UCSD-AML1 (cell line): ENCODE data around the gene RBM47.
"Not testable (repeated sequence)": the region's sequence is repeated elsewhere in the genome, so short reads cannot be mapped to it uniquely, and the experiment has no call there.

Source experiments
- DNase-seq: peaks from one replicate; lab custom pipeline; 2025; ENCODE audit not compliant: unreplicated experiment; lab: John Stamatoyannopoulos, UW

Gene RBM47

GRCh38 chr4:40455340-40455902 lies 174.2 kb downstream of the RBM47 start:
- DNase-seq = no peak

GRCh38 chr4:40454816-40455215 lies 174.8 kb downstream of the RBM47 start:
- DNase-seq = no peak

DNA sequence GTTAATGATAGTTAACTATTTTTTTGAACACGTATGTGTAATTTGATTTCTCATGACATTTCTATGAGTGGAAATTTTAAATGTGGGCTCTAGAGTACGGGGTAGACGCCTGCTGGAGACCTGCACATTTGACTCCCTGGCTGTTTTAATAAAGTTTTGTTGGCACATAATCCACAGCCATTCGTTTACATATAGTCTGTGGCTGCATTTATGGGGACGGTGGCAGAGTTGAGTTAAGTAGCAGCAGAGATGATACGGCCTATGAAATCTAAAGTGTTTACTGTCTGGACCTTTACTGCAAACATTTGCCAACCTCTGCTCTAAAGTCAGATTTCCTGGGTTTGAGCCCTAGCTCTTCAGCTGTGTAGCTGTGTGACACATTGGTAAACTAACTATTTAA lies 175.8 kb downstream of the RBM47 start:
- DNase-seq = no peak

- DNase-seq = no peak
Measured at GRCh38 chr4:40448875-40449274, 180.8 kb downstream of the RBM47 start.

- no peak for DNase-seq
Measured at GRCh38 chr4:40446839-40447238, 182.8 kb downstream of the RBM47 start.

DNA sequence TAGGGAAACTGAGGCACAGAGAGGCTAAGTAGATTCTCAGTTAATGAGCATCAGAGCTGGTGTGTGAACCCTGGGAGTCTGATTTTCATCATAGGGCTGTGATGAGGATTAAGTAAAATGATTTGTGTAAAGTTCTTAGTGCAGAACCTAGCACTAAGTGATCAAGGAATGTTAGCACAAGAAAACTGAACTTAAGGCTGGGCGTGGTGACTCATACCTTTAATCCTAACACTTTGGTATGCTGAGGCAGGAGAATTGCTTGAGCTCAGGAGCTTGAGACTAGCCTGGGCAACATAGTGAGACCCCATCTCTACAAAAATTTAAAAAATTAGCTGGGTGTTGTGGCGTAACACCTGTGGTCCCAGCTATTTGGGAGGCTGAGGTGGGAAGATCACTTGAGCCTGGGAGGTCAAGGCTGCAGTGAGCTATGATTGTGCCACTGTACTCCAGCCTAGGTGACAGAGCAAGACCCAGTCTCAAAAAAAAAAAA lies 183.4 kb downstream of the RBM47 start:
- not testable (repeated sequence) for DNase-seq

DNA sequence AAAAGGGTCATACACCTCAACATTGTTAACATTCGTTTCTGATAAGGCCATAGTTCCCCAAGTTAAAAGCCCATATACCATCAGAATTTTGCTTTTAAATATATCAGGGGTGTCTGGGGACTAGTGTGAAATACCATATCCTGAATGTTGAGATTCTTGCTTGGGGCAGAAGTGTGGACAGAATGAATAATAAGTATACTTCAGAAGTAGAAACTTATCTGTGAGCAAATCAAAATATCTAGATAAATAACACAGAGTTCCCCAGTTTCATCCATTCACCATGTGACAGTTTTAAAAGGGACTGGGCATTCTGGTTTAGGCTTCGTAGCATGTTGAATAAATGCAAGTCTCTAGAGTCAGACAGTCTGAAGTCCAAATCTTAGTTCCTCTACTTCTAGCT lies 184.0 kb downstream of the RBM47 start:
- no peak for DNase-seq

DNA sequence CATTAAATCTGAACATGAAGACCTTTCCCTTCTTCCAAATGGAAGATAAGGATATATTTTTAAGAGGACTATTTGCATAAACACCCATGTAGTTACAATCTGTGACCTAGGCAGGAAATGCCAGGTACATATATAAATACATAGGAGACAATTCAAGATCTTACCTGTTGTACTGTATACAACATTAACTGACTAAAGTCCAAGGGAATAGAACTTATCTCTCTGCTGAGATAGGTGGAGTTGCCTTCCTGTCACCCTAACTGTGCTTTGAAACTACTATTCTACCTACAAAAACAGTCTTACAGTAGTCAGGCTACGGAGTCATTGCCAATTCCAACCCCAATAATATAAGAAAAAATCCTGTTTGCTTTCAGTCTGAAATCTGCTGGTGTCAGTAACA lies 188.2 kb downstream of the RBM47 start:
- no peak for DNase-seq

DNA sequence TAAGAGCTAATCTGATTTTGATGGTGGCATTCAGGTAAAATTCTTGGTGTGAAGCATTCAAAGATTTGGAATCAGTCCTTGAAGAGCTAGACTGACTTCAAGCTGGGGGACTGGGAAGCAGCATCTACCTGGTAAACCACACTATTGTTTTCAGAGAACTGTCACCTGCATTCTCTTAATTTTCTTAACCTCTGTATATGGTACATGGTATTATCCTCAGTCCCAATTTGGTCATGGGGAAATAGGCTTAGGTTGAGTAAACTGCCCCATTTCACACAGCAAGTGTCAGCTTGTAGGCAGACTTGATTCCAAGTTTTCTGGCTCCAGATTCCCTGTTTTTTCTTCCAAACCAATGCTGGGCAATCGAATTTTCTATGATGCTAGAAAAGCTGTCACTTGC lies 190.1 kb downstream of the RBM47 start:
- no peak for DNase-seq

DNA sequence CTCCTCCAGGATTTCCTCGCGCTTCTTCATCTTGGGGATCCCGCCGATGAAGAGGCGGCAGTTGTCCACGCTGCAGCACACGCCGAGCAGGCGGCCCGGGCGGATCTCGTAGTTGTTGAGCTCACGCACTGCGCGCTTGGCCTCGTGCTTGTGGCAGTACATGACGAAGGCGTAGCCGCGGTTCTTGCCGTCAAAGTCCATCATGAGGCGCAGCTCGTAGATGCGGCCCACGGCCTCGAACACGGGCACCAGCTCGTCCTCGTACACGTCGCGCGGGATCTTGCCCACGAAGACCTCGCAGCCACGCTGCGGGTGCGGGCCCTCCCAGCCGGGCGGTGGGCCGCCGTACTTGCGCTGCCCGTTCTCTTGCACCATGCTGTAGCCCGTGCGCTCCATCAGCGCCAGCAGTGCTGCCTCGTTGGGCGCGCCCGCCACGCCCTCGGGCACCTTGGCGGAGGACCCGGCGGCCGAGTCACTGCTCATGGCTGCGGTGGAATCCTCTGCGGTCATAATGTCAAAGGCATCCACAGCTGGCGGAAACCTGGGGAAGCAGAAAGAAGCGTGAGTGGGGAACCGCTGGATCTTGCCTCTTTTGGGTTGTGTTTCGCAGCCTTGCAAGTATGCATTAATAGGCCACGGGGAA lies 191.2 kb downstream of the RBM47 start:
- no peak for DNase-seq

- DNase-seq = no peak
Measured at GRCh38 chr4:40437741-40438383, 191.8 kb downstream of the RBM47 start.

DNA sequence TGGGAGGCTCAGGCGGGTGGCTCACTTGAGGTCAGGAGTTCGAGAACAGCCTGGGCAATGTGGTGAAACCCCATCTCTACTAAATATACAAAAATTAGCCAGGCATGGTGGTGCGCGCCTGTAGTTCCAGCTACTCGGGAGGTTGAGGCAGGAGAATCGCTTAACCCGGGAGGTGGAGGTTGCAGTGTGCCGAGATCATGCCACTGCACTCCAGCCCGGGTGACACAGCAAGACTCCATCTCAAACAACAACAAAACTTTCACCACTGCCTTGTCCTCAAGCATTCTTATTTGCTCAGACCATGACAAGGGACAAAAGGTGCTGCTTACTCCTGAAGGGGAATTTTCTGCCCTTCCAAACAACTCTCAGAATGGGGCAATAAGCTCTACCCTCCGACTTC lies 194.4 kb downstream of the RBM47 start:
- not testable (repeated sequence) for DNase-seq

DNA sequence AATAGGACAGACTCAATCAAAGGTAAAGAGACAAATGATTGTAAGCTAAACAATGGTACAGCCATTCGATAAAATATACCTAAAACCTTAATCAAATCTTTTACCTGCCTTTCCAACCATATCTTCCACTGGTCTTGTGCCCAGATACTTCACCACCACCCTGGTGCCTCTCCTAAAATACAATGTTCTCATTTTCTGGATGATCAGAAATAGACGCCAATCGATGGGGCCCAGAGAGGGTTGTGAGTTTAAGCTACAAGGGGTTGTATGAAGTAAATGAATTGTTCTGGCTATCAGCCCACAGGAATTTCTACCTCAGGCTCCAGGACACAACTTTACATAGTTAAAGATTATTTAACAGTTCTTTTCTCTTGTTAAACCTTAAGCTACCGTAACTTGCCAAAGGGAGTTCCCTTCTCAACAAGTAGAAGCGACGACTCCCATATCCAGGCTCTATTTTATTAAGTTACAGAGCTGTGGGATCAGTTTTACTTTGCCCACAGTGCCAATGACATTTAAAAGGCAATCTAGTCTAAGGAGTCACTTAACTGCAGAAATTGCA lies 195.5 kb downstream of the RBM47 start:
- DNase-seq = no peak

GRCh38 chr4:40432504-40432903 lies 197.2 kb downstream of the RBM47 start:
- no peak for DNase-seq

DNA sequence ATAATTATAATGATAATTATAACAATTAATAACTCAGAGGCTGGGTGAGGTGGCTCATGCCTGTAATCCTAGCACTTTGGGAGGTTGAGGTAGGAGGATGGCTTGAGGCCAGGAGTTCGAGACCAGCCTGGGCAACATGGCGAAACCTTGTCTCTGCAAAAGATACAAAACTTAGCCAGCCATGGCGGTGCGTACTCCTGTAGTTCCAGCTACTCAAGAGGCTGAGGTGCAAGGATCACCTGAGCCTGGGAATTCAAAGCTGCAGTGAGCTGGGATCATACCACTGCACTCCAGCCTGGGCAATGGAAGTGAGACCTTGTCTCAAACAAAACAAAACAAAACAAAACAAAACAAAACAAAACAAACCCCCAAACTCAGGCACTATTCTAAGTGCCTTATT lies 201.8 kb downstream of the RBM47 start:
- DNase-seq = not testable (repeated sequence)

GRCh38 chr4:40427128-40427527 lies 202.5 kb downstream of the RBM47 start:
- DNase-seq = no peak

DNA sequence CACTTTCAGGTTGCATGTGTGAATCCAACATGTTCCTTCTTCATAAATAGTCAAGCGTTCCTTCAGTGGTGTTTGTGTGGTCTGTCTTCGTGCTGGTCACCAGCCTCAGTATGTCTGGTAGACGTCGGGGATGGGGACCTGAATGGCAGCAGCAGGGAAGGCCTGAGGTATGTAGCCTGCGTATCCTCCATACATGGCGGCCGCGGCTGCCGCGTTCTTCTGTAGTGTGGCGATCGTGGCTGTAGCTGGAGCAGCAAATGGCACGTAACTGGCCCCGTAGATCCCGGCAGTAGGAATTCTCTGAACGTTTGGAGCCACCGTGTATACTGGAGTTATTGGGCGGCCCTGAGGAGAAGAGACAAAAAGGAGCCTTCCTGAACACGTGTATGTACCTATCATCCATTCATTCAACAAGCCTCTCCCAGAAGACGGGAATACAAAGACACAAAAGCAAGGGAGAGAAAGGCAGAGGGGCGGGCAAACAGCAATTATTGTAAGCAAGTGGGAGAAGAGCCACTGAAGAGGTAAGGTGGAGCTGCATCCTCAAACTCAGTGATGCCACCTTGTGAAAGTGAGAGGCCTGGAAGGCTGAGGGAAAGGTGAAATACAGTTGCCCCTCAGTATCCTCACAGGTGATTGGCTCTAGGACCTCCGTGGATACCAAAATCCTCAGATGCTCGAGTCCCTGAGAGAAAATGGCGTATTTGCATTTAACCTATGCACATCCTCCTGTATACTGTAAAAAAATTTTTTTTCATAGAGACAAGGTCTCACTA lies 203.7 kb downstream of the RBM47 start:
- no peak for DNase-seq

GRCh38 chr4:40423735-40424134 lies 205.9 kb downstream of the RBM47 start:
- DNase-seq = no peak

DNA sequence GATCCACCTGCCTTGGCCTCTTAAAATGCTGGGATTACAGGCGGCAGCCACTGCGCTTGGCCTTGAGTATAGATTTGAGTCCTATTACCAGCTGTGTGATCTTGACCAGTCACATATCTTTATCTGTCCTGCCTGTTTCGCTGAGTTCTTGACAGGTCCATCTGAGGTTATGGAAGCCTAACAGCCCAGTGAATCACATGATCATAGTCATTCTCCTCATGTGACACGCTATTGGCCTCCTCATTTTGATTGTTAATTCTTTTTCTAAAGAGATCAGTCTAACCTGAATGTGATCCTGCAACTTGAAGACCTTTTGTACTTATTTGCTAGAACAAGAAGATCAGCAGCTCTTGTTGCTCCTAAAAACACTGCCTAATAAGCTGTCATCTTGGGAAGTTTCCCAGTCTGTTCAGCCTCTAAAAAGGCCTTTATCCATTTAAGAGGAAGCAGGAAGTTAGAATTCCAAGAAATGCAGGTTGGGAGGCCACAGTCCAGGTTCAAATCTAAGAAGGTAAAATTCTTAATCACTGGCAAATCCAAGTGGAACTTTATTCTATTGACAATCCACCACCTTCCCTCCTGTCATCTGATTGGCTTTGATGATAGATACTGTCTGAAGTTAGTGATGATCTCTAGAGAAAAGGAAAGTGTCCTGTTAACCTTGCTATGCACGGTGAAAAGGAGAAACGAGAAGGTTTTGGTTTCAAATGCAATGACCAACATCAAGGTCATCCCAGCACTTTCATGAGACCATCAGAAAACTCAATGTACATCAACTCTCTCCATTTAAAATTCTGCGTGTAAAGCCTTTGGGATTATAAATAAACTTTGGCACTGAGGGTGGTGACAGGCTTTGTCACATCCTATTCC lies 207.6 kb downstream of the RBM47 start:
- DNase-seq = no peak

DNA sequence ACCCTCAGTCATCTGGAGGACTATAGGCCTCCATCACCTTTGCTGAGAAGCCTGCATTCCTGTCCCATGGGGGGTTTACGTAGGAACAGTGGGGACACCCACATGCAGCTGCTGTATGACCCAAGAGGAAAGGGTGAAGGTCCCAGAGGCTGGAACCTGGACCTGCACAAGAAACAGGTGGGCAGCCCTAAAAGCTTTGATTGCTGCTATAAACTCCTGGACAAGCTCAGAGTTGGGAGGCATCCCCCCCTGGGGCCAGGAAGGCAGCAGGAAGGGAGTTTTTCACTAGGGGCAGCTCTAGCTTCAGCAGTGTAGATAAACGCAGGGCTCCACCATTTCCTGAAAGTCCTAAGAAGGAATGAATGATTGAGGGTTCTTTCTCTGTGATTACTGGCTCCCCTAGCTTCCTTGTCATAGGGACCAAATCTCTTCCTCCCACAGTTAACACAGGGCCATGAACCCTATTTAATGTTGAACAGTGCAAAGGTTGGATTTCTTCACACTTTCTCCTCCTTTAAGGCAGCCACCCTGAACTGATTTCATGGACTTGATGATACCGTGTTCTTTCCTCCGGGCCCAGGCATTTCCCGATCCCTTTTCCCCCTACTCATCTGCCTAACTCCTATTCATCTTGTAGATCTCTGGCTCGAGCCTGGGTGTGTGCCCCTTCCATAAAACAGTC lies 210.3 kb downstream of the RBM47 start:
- DNase-seq = no peak
